GM12875 (cell line): ENCODE results near the gene PLA1A.
A peak's percentile ranks its signal among the peaks of the same experiment; 100 is the strongest.
"Not testable (repeated sequence)": the region's sequence is repeated elsewhere in the genome, so short reads cannot be mapped to it uniquely, and the experiment has no call there.

Experiments used
- H3K4me3 ChIP-seq: one replicate; pipeline ENCODE4 v1.5.1; 2011; ENCODE audit warnings: low read depth, low read length, control low read depth
- CTCF ChIP-seq: IDR thresholded peaks from 2 replicates; pipeline ENCODE4 v1.5.1; 2011; ENCODE audit warnings: low read depth, mild to moderate bottlenecking, control low read depth, inconsistent platforms, low read length, moderate library complexity, borderline replicate concordance; ENCODE audit not compliant: insufficient read depth

The PLA1A gene

GRCh38 chr3:119560160-119560559 is 37.5 kb upstream of the PLA1A start:
- H3K4me3 ChIP-seq, result peak overlapping the region; percentile 47
- TF ChIP-seq CTCF, result no peak

GRCh38 chr3:119562307-119562961 is 35.3 kb upstream of the PLA1A start:
- H3K4me3 ChIP-seq, result peak overlapping the region; percentile 59
- TF ChIP-seq CTCF, result no peak

- not testable (repeated sequence) for H3K4me3 ChIP-seq
These were observed 34.4 kb upstream of the PLA1A start for GRCh38 chr3:119563334-119563733.

- no peak overlapping the region for H3K4me3 ChIP-seq
- no peak for TF ChIP-seq CTCF
These were observed 28.5 kb upstream of the PLA1A start for GRCh38 chr3:119569156-119569555.

- no peak overlapping the region for H3K4me3 ChIP-seq
- TF ChIP-seq CTCF, result no peak
These were observed 27.5 kb upstream of the PLA1A start for GRCh38 chr3:119570229-119570628.

- no peak for TF ChIP-seq CTCF
These were observed 26.5 kb upstream of the PLA1A start for GRCh38 chr3:119571230-119571629.

GRCh38 chr3:119571688-119572087 is 26.0 kb upstream of the PLA1A start:
- H3K4me3 ChIP-seq, result no peak overlapping the region
- no peak for TF ChIP-seq CTCF

More at GRCh38 chr3:119571230-119571629, 26.5 kb upstream of the PLA1A start:
- H3K4me3 ChIP-seq, result no peak overlapping the region
